Activated naive CD8-positive, alpha-beta T cell (primary cell): ENCODE results near the gene SCIMP.
"Not testable (repeated sequence)": the region's sequence is repeated elsewhere in the genome, so short reads cannot be mapped to it uniquely, and the experiment has no call there.

ENCODE experiments used
- H3K27ac Mint-ChIP-seq: one replicate; pipeline ENCODE4 v1.8.0; 2021; ENCODE audit warnings: mixed read lengths
- H3K27me3 Mint-ChIP-seq: one replicate; pipeline ENCODE4 v1.8.0; 2021; ENCODE audit warnings: mixed read lengths
- H3K36me3 Mint-ChIP-seq: one replicate; pipeline ENCODE4 v1.8.0; 2021; ENCODE audit warnings: mixed read lengths
- H3K4me1 Mint-ChIP-seq: one replicate; pipeline ENCODE4 v1.8.0; 2021; ENCODE audit warnings: low read depth, mixed read lengths
- H3K4me3 Mint-ChIP-seq: one replicate; pipeline ENCODE4 v1.8.0; 2021; ENCODE audit warnings: mild to moderate bottlenecking, mixed read lengths
- H3K9me3 Mint-ChIP-seq: one replicate; pipeline ENCODE4 v1.8.0; 2021; ENCODE audit warnings: low read depth, mixed read lengths

SCIMP gene

GRCh38 chr17:5249615-5250014 is 15.0 kb upstream of the SCIMP start:
- no peaks in the 10 kb centered on the region for H3K36me3 Mint-ChIP-seq
- H3K4me1 Mint-ChIP-seq = peaks cover 8% of the 10 kb centered on the region
- H3K27me3 Mint-ChIP-seq = no peaks in the 10 kb centered on the region
- H3K27ac Mint-ChIP-seq = no peak overlapping the region
- H3K4me3 Mint-ChIP-seq = no peak overlapping the region
- H3K9me3 Mint-ChIP-seq = no peaks in the 10 kb centered on the region

DNA sequence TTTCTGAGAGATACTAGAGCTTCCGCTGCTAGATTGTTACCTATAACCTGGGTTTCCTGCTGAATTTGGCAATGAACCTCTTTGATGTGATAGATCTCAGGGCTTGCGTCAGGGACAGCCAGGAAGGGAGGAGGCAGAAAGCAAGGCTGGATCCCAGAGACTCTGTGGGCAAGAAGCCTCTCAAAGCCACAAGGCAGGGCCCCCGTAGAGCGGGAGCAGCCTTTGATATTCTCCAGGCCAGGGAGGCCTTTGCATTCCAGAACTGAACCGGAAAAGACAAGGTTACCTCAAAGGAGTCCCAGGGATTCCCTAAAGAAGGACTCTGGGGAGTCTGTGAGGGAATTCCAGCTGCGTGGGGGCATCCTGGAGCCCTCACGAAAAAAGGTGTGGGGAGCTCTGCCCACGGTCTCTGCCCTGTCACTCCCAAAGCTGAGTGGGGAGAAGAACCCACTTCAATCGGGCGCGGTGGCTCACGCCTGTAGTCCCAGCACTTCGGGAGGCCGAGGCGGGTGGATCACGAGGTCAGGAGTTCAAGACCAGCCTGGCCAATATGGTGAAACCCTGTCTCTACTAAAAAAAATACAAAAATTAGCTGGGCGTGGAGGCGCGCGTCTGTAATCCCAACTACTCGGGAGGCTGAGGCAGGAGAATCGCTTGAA is 14.3 kb upstream of the SCIMP start:
- Mint-ChIP-seq H3K27me3 (no peaks in the 10 kb centered on the region), H3K4me3 (no peak overlapping the region), H3K4me1 (peaks cover 8% of the 10 kb centered on the region), H3K9me3 (no peaks in the 10 kb centered on the region), H3K27ac (no peak overlapping the region), H3K36me3 (no peaks in the 10 kb centered on the region)

- Mint-ChIP-seq H3K36me3 (no peaks in the 10 kb centered on the region), H3K4me3 (no peak overlapping the region), H3K27ac (no peak overlapping the region), H3K9me3 (no peaks in the 10 kb centered on the region), H3K27me3 (no peaks in the 10 kb centered on the region), H3K4me1 (peaks cover 19% of the 10 kb centered on the region)
Measured at GRCh38 chr17:5247621-5248020, 13.0 kb upstream of the SCIMP start.

GRCh38 chr17:5241861-5242671 is 7.4 kb upstream of the SCIMP start:
- peak overlapping the region; percentile 92 for H3K27ac Mint-ChIP-seq
- no peaks in the 10 kb centered on the region for H3K27me3 Mint-ChIP-seq
- H3K4me3 Mint-ChIP-seq = peak overlapping the region; percentile 73
- peaks cover 1% of the 10 kb centered on the region for H3K9me3 Mint-ChIP-seq
- no peaks in the 10 kb centered on the region for H3K36me3 Mint-ChIP-seq
- H3K4me1 Mint-ChIP-seq = peaks cover 40% of the 10 kb centered on the region

DNA sequence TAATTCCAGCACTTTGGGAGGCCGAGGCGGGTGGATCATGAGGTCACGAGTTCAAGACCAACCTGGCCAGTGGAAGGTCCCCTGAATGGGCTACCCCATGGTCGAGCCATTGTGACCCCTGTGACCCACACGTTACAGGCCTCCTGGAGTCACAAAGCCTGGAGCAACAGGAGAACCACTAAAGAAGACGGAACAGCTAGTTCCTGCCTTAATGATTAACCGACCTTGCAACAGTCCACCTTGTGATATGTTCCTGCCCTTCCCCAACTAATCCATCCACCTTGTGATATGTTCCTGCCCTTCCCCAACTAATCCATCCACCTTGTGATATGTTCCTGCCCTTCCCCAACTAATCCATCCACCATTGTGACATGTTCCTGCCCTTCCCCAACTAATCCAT is 5.1 kb upstream of the SCIMP start:
- H3K27me3 Mint-ChIP-seq, H3K4me3 Mint-ChIP-seq, H3K36me3 Mint-ChIP-seq, H3K9me3 Mint-ChIP-seq, H3K27ac Mint-ChIP-seq: not testable (repeated sequence)
- H3K4me1 Mint-ChIP-seq = peaks cover 44% of the 10 kb centered on the region

DNA sequence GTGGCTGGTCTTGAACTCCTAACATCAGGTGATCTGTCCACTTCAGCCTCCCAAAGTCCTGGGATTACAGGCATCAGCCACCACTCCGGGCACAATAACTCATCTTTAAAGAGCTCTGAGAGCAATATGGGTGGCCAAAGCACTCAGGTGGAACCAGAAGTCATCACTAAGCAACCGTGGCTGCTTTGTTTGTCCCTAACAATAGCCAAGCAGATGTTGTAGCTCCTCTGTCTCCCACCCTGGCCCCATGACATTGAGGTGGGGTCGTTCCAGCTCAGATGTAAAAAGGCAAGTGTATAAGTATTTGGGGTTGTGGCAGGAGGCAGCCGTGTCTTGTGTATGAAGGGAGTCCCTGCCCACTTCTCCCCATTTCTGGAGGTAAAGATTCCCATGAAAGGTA is 3.7 kb upstream of the SCIMP start:
- Mint-ChIP-seq H3K27me3 (no peaks in the 10 kb centered on the region), H3K4me1 (peaks cover 40% of the 10 kb centered on the region), H3K36me3 (no peaks in the 10 kb centered on the region), H3K4me3 (no peak overlapping the region), H3K27ac (no peak overlapping the region), H3K9me3 (peaks cover 3% of the 10 kb centered on the region)

DNA sequence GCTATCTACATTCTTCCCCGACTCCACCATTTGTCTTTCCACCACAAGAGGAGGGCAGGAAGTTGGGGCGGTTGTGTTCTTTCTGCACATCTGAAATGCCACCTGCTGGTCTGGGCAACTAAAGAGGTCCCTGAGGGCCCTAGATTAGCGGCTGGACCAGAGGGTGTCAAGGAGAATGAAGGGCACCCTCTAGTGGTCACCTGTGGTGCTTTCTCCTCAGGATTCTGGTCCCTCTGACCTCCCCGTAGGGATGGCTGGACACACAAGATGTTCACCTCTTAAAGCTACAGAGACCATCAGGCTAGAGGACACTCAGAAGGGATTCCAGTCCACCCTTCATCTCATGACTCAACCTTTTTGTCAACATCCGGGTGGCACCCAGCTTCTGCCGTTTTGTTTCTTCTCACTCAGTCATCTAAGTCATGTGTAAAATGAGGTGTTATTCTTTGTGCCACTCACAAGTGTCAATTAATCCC is 2.9 kb upstream of the SCIMP start:
- H3K4me3 Mint-ChIP-seq = no peak overlapping the region

DNA sequence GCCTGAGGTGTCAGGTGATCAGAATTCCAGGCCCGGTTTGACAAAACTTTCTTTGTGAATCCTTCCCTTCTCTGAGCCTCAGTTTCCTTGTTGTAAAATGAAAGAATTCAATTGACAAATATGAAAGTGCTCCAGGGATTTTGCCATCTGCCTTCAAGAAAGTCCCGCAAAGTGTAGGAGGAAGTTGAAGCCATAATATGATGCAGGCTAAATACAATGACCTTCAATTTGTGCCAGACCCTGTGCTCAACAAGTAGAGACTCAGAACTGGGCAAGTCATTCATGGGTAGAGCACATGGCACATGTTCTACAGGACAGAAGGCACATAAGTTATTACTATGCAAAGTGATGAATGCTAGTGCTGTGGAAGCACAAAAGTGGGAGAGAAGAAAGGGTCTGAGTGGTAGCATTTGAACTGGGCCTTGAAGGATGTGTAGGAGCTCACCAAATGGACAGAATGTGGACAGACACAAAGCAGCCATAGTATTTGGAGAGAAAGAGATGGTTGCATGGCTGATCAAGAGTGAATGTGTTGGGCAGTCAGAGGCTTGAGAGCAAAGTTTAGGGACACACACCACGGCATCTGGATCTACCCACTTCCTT is 2.4 kb upstream of the SCIMP start:
- Mint-ChIP-seq H3K36me3 (no peaks in the 10 kb centered on the region), H3K27me3 (no peaks in the 10 kb centered on the region), H3K27ac (peak overlapping the region; percentile 83), H3K4me3 (peak overlapping the region; percentile 8), H3K9me3 (peaks cover 3% of the 10 kb centered on the region), H3K4me1 (peaks cover 27% of the 10 kb centered on the region)

More for the DNA sequence above, 2.9 kb upstream of the SCIMP start:
- Mint-ChIP-seq H3K36me3 (no peaks in the 10 kb centered on the region), H3K27me3 (no peaks in the 10 kb centered on the region), H3K27ac (no peak overlapping the region), H3K9me3 (peaks cover 3% of the 10 kb centered on the region), H3K4me1 (peaks cover 33% of the 10 kb centered on the region)

- not testable (repeated sequence) for H3K4me3 Mint-ChIP-seq, H3K27ac Mint-ChIP-seq, H3K36me3 Mint-ChIP-seq, H3K27me3 Mint-ChIP-seq, H3K9me3 Mint-ChIP-seq
- peaks cover 31% of the 10 kb centered on the region for H3K4me1 Mint-ChIP-seq
Measured at GRCh38 chr17:5233492-5233891, 1.2 kb downstream of the SCIMP start.

GRCh38 chr17:5226940-5227878 is 7.5 kb downstream of the SCIMP start:
- no peaks in the 10 kb centered on the region for H3K9me3 Mint-ChIP-seq
- H3K27me3 Mint-ChIP-seq = no peaks in the 10 kb centered on the region
- peak overlapping the region; percentile 84 for H3K27ac Mint-ChIP-seq
- H3K4me1 Mint-ChIP-seq = peaks cover 45% of the 10 kb centered on the region
- H3K4me3 Mint-ChIP-seq = peak overlapping the region; percentile 61
- peaks cover 10% of the 10 kb centered on the region for H3K36me3 Mint-ChIP-seq

- no peaks in the 10 kb centered on the region for H3K9me3 Mint-ChIP-seq
- peaks cover 52% of the 10 kb centered on the region for H3K4me1 Mint-ChIP-seq
- peaks cover 7% of the 10 kb centered on the region for H3K36me3 Mint-ChIP-seq
- peak overlapping the region; percentile 42 for H3K4me3 Mint-ChIP-seq
- H3K27me3 Mint-ChIP-seq = no peaks in the 10 kb centered on the region
- peak overlapping the region; percentile 58 for H3K27ac Mint-ChIP-seq
Measured at GRCh38 chr17:5225668-5226457, 8.8 kb downstream of the SCIMP start.

DNA sequence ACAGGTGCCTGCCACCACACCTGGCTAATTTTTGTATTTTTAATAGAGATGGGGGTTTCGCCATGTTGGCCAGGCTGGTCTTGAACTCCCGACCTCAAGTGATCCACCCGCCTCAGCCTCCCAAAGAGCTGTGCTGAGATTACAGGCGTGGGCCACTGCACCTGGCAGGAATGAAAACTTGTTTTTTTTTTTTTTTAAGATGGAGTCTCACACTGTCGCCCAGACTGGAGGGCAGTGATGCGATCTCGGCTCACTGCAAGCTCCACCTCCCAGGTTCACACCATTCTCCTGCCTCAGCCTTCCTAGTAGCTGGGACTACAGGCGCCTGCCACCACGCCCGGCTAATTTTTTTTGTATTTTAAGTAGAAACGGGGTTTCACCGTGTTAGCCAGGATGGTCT is 12.7 kb downstream of the SCIMP start:
- not testable (repeated sequence) for H3K4me3 Mint-ChIP-seq

GRCh38 chr17:5220074-5220473 is 14.6 kb downstream of the SCIMP start:
- no peak overlapping the region for H3K4me3 Mint-ChIP-seq
- H3K4me1 Mint-ChIP-seq = peaks cover 20% of the 10 kb centered on the region
- H3K27ac Mint-ChIP-seq = peak overlapping the region; percentile 29
- H3K9me3 Mint-ChIP-seq = no peaks in the 10 kb centered on the region
- no peaks in the 10 kb centered on the region for H3K36me3 Mint-ChIP-seq
- H3K27me3 Mint-ChIP-seq = no peaks in the 10 kb centered on the region

More for the DNA sequence above, 12.7 kb downstream of the SCIMP start:
- H3K4me1 Mint-ChIP-seq = peaks cover 32% of the 10 kb centered on the region
- H3K36me3 Mint-ChIP-seq, H3K27me3 Mint-ChIP-seq, H3K9me3 Mint-ChIP-seq: not testable (repeated sequence)
- peak overlapping the region; percentile 74 for H3K27ac Mint-ChIP-seq

GRCh38 chr17:5219536-5219935 is 15.1 kb downstream of the SCIMP start:
- no peaks in the 10 kb centered on the region for H3K27me3 Mint-ChIP-seq
- no peak overlapping the region for H3K4me3 Mint-ChIP-seq
- no peaks in the 10 kb centered on the region for H3K36me3 Mint-ChIP-seq
- H3K9me3 Mint-ChIP-seq = no peaks in the 10 kb centered on the region
- H3K4me1 Mint-ChIP-seq = peaks cover 17% of the 10 kb centered on the region
- peak overlapping the region; percentile 29 for H3K27ac Mint-ChIP-seq
